Kidney capillary endothelial cell (primary cell): Measurements from ENCODE around the gene C16orf90.
A peak's percentile ranks its signal among the peaks of the same experiment; 100 is the strongest.

ENCODE experiments used
- DNase-seq: peaks from one replicate; pipeline ENCODE4 v3.0.0-alpha.2; 2018; ENCODE audit warnings: low spot score

Gene C16orf90

DNA sequence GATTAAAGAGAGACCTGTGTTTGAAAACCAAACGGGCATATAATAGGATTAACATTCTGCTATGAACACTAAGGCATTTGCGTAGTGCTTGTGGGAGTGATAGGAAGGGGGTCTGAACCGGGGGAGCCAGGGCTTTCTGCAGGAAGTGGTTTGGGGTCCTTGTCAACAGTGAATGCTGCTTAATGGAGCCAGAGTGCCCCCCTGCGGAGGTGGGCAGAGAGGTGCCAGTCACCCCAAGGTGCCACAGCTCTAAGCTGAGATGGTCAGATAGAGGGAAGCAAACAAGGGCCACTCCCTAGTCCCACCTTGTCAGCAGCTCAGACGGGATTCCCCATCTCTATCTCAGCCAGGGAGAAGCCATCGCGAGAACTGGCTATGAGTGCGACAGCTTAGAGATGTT lies 34.1 kb downstream of the C16orf90 start:
- no peak for DNase-seq

DNA sequence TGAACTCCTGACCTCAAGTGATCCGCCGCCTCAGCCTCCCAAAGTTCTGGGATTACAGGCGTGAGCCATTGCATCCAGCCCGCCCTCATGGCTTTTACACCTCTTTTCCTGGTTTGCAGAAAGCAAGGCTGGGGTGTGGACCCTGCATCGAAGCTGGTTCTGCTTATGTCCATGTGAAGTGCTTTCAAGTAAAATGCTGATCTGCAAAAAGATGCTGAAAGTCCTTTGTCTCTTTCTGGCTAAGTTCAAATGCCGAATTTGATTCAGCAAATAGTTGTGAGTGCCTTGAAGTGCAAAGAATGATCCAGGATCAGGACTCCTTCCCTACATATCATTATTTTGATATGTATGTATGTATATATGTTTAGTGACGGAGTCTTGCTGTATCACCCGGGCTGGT lies 34.7 kb downstream of the C16orf90 start:
- DNase-seq: no peak

DNA sequence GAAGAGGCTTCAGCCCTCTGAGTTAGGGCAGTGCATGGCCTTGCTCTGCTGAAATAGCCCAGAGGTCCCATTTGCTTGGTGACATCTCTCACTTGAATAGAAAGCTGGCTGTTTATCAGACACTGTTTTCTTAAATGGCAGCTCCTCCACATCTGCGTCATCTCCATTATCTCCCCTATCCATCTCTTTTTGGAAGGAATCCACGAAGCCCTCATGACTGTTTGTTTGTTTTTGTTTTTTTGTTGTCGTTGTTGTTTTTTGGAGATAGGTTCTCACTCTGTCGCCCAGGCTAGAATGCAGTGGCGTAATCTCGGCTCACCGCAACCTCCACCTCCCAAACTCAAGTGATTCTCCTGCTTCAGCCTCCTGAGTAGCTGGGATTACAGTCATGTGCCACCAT lies 35.2 kb downstream of the C16orf90 start:
- DNase-seq: no peak

DNA sequence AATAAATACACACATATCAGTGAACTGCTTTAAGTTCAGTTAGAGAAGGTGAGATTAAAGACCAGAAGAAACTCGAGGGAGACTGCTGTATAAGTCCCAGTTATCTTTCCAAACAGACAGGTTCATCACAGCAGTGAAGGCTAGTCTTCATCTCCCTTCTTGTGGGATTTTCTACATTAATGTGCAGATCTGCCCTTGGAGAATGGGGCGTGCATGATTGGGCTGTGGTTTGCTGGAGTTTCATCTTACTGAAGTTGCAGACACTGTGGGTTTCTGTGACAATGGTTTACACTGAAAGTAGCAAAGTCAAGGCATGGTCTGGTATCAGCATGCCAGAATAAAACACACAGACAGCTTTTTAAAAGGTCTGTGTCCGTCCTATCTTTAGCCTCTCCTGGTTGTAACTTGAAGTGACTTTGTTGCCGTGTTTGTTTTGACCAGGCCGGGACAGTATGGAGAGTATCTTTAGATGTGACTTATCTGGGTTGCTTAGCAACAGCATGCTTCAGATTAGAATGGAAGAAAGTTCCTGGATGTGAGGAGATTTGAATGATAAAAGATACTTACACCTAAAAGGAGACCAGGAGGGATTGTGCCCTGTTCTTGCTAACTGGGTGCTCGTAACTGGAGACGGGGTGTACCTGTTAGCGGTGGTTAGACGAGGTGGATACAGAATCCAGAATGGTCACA lies 35.7 kb downstream of the C16orf90 start:
- no peak for DNase-seq

DNA sequence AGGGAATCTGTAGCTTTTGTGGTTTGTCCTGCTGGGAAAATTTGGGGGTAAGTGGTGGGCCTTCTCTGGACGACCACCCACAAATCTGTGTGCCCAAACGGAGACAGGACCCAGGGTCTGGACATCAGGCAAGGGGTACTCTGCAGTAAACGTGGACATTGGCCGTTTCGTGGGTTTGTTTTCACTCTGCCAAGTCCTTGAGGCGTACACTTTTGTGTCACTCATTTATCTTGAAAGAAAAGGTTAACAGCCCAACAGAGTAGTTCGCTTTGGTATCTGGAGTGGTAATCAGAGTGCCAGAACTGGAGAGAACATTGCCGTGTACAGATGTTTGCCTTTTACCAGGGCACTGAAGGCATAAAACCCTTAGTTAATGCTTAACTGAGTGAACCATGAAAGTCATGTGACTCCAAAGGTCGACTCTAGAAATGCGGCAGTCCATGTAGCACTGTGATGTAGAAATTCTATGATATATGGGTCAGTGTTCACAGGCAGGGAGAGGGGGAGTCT lies 36.4 kb downstream of the C16orf90 start:
- DNase-seq: no peak

DNA sequence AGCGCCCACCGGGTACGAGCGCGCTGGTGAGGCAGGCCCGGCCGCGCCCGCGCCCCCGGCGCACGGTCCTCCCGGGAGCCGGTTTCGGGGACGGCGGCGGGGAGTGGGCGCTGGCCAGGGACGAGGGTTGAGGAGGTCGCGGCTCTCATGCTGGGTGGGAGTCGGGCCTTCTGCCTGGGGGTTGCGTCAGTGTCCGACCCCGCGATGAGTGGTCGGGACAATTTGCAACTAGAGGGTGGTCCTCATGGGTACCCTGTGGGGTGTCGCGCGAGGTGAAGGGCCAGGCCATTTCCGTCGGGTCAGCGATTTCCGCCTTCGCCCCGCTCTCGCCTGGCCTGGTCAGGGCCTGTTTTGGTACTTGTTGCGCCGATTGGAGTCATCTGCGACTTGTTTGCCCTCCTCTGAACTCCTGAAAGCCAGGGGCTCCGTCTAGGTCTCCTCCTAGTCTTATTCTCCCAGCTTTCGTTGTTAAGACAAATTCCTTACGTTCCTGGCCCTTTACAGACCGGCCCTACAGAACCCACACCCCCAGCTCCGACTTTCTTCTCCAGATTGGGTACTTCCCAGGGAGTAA lies 36.9 kb downstream of the C16orf90 start:
- DNase-seq: peak; percentile 18

DNA sequence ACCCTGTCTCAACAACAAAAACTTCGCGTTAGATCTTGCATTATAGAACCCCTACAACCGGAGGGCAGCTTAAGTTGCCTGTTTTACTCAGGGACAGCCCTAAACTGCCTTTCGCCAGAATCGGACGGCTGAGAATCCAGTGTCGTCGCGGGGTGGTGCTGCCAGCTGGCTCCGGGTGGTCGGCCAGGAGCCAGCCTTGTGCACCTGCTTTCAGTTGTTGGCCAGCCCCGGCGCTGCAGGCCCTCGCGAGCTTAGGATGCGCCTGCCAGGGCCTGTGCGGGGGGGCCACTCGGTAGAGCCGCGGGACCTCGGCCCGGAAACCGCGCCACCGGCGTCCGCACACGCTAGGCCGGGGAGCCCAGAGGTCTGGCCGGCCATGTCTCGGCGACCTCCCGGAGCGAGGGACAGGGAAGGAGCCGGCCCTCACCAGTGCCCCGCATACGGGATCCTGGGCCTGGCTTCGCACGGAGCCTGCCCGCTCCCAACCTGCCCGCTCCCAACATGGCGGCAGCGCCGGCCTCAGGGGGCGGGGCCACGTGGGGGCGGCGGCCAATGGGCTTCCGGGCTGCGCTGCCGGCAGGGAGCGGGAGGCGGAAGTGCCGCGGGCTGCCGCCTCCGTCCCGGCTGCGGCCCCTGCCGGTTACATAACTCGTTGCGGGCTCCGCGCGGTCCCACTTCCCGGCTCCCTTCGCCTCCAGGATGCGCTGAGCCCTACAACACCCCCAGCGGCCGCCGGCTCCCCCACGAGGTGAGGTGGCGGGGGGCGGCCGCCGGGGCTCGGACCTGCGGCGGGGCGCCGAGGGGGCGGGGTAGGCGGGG lies 37.6 kb downstream of the C16orf90 start:
- DNase-seq: peak; percentile 83

DNA sequence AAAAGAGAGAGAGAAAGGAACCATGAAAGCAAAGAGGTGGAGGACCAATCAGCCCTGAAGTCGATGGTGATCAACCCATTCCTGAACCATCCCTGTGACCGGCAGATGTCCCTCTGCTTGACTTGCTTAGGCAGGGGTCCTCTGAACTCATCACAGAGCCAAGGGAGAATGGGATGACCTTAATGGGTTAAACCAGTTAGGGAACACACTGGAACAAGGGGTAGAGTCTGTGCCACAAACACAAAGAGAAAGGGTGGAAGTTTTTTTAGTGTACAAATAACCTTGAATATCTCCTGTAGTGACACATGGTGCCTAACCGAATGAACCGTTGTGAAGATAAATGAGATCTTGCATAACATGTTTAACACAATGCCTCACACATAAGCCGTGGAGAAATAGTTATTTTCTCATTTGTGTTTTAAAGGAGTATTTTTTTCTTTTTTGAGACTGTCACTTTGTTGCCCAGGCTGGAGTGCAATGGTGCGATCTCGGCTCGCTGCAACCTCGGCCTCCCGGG lies 40.6 kb downstream of the C16orf90 start:
- no peak for DNase-seq

DNA sequence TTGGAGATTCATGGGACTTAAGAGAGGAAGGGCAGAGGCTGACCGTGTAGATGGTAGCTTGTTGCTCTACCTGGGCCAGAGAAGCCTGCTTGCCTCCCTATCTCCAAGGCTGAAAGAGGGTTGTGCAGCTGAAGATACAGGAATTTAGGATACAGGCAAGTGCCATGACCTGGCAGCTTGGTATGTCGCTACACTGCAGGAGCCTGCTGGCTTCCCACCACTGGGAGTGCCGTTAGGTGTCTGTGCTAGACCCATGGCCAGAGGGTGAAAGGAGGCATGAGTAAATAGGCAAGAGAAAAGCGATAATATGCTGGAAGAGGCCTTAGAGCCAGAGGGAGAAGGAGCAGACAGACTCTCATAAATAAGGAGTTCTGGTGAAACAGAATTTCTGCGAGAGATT lies 41.2 kb downstream of the C16orf90 start:
- DNase-seq: no peak

DNA sequence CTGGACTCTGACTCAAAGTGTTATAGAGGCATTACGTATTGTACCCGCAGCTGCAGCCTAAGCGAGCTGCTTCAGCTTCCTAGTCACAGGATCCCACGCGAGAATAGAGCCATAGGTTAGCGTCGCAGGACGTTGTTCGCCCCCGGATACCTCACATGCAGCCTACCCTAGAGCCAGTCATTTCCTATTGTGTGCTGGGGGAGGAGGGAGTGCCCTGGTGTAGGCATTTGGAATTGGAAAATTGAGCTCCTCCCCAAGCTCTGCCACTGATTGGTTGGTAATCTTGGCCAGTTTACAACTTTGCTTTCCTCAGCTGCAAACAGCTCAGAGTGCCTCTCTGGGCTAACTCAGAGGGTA lies 51.3 kb downstream of the C16orf90 start:
- peak; percentile 80 for DNase-seq
